HL-60 (cell line): ENCODE measurements around the gene IBSP.

ENCODE experiments used
- DNase-seq, 2 experiments: peaks; one replicate each; pipeline ENCODE4 v3.0.0-alpha.2; 2010 to 2020; ENCODE audit warnings: low read depth in 1 of 2, low spot score in 1 of 2
- H3K27ac ChIP-seq: fragments of 250-450 bp; sonication (Bioruptor Pico); replicated peaks from 2 replicates; pipeline ENCODE4 v1.5.1; 2020; ENCODE audit warnings: mild to moderate bottlenecking, moderate library complexity
- H3K27me3 ChIP-seq: fragments of 250-450 bp; sonication (Bioruptor Pico); 2 replicates; pipeline ENCODE4 v1.5.1; 2021; ENCODE audit warnings: mild to moderate bottlenecking, moderate library complexity; ENCODE audit not compliant: insufficient read depth, poor library complexity, severe bottlenecking
- H3K4me3 ChIP-seq: replicated peaks from 2 replicates; pipeline ENCODE4 v1.5.1; 2011; ENCODE audit warnings: mild to moderate bottlenecking, control low read depth, low read length; ENCODE audit not compliant: insufficient read depth
- GABPA ChIP-seq: IDR thresholded peaks from 2 replicates; pipeline ENCODE4 v1.6.1; 2012; ENCODE audit warnings: low read depth
- POLR2AphosphoS5 ChIP-seq: IDR thresholded peaks from 2 replicates; pipeline ENCODE4 v1.6.1; 2012; ENCODE audit warnings: low read depth
- SPI1 ChIP-seq: IDR thresholded peaks from 2 replicates; pipeline ENCODE4 v1.6.1; 2012; ENCODE audit warnings: low read depth, mild to moderate bottlenecking, borderline replicate concordance
- TF ChIP-seq, protein P1 (sequence below): IDR thresholded peaks from one replicate; pipeline ENCODE4 v1.5.1; 2011; ENCODE audit warnings: low read length, control low read depth, inconsistent platforms; ENCODE audit not compliant: insufficient read depth
- TF ChIP-seq, protein P2 (sequence below): IDR thresholded peaks from 2 replicates; pipeline ENCODE4 v1.6.1; 2012; ENCODE audit warnings: low read depth; ENCODE audit not compliant: insufficient replicate concordance

IBSP gene

DNA sequence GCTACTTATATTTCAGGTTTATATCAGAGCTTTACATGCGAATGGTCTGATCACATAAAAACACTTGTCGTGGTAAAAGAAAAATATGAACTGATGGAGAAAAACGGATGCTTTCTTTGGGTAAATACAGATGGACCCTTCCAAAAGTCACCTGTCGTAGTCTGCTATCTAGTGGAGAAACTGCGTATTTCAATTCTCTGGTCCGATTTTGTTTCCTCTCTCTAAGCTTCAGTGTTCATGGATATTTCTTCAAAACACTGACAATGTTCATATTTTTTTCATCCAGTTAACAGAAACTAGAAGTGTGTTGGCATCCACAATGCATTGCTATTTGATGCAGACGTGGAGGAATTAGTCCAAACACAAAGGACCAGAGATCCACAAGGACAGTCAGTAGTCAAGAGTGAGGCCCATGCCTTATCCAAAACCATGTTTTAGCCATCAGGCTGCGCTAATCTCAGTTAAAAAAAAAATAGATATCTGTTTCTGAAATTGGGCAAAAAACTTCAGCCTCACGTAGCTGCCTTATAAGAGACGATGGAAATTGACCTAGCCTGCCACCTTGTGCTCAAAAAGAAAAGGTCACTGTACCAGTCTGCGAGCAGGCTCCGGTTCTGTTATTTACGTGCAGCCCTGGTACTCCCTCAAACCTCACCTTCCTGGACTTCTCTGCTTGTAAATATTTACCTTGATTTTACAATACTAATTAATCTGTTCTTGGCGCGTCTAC is 49.4 kb downstream of the IBSP start:
- Histone ChIP-seq H3K27ac (no peak overlapping the region), H3K4me3 (no peak overlapping the region), H3K27me3 (no peaks in the 10 kb centered on the region)
- TF ChIP-seq POLR2AphosphoS5 = no peak
- TF ChIP-seq, protein P1, sequence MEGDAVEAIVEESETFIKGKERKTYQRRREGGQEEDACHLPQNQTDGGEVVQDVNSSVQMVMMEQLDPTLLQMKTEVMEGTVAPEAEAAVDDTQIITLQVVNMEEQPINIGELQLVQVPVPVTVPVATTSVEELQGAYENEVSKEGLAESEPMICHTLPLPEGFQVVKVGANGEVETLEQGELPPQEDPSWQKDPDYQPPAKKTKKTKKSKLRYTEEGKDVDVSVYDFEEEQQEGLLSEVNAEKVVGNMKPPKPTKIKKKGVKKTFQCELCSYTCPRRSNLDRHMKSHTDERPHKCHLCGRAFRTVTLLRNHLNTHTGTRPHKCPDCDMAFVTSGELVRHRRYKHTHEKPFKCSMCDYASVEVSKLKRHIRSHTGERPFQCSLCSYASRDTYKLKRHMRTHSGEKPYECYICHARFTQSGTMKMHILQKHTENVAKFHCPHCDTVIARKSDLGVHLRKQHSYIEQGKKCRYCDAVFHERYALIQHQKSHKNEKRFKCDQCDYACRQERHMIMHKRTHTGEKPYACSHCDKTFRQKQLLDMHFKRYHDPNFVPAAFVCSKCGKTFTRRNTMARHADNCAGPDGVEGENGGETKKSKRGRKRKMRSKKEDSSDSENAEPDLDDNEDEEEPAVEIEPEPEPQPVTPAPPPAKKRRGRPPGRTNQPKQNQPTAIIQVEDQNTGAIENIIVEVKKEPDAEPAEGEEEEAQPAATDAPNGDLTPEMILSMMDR = peak; percentile 47
- DNase-seq = peak; percentile 47 to 53

DNA sequence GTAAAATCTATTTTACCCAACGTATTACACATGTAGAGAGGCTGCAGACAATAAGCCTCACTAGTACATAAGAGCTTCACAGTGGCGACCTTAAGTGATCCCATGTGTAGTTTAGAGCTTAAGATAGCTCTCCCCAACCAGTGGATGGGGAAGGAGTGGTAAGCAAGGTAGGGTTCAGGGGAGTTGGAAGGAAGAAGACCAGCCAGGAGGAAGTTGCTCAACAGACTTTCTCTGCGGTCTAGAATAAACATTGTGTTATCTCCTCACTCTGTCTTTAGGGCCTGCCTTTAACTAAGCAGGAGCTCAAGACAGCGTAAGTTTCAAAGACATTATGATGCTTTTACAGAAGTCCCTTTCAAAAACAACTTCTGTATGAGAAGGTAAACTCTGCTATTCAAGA is 50.3 kb downstream of the IBSP start:
- peak; percentile 76 to 81 for DNase-seq
- Histone ChIP-seq H3K27ac (peak overlapping the region; percentile 33), H3K4me3 (no peak overlapping the region), H3K27me3 (no peaks in the 10 kb centered on the region)
- TF ChIP-seq, protein P1 = no peak
- peak; percentile 50; the same call in 1 of the 2 replicates for TF ChIP-seq GABPA
- TF ChIP-seq, protein P2, sequence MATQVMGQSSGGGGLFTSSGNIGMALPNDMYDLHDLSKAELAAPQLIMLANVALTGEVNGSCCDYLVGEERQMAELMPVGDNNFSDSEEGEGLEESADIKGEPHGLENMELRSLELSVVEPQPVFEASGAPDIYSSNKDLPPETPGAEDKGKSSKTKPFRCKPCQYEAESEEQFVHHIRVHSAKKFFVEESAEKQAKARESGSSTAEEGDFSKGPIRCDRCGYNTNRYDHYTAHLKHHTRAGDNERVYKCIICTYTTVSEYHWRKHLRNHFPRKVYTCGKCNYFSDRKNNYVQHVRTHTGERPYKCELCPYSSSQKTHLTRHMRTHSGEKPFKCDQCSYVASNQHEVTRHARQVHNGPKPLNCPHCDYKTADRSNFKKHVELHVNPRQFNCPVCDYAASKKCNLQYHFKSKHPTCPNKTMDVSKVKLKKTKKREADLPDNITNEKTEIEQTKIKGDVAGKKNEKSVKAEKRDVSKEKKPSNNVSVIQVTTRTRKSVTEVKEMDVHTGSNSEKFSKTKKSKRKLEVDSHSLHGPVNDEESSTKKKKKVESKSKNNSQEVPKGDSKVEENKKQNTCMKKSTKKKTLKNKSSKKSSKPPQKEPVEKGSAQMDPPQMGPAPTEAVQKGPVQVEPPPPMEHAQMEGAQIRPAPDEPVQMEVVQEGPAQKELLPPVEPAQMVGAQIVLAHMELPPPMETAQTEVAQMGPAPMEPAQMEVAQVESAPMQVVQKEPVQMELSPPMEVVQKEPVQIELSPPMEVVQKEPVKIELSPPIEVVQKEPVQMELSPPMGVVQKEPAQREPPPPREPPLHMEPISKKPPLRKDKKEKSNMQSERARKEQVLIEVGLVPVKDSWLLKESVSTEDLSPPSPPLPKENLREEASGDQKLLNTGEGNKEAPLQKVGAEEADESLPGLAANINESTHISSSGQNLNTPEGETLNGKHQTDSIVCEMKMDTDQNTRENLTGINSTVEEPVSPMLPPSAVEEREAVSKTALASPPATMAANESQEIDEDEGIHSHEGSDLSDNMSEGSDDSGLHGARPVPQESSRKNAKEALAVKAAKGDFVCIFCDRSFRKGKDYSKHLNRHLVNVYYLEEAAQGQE = no peak
- no peak; the same call in 1 of the 2 replicates for TF ChIP-seq SPI1
- peak; percentile 21; the same call in 1 of the 2 replicates for TF ChIP-seq POLR2AphosphoS5

DNA sequence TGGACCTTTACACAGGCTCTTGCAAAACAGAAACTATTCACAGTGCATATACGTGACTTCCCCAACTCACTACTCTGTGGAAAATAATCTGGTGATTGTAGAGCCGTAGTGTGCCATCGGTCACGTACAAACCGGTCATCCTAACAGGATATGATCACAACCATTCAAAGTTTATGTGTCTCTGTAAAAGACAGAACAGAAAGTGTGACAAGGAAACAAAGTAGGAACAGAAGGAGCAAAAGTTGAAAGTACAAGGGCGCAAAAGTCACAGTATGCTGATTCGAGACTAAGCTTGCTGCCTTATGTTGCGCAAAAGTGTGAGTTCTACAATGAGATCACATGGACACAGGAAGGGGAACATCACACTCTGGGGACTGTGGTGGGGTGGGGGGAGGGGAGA is 52.0 kb downstream of the IBSP start:
- DNase-seq = peak; percentile 61 to 70
- Histone ChIP-seq H3K4me3 (no peak overlapping the region), H3K27me3 (no peaks in the 10 kb centered on the region), H3K27ac (0 out of 2 replicates have a peak overlapping the region, but pooled peaks have one; percentile 28)
- TF ChIP-seq SPI1 = no peak

DNA sequence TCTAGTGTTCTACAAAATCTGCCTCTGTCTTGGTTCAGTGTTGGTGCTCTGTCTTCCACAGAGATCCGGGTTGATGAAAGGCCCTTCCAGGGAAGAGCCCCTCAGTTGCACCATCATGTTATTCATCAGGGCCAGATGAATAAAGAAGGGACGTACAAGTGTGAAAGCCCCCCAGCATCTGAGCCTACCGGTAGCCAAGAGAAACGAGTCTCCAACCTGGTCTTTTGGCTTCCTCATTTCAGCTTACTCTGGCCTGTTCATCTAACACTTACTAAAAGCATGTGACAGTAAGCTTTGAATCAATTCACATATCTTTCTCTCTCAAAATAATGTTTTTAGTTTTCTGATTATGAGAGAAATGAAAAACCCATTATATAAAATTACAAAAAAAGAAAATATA is 52.6 kb downstream of the IBSP start:
- TF ChIP-seq, protein P1 = no peak
- TF ChIP-seq GABPA (no peak), SPI1 (peak; percentile 69)
- Histone ChIP-seq H3K4me3 (no peak overlapping the region), H3K27ac (no peak overlapping the region), H3K27me3 (no peaks in the 10 kb centered on the region)
- DNase-seq = no peak

DNA sequence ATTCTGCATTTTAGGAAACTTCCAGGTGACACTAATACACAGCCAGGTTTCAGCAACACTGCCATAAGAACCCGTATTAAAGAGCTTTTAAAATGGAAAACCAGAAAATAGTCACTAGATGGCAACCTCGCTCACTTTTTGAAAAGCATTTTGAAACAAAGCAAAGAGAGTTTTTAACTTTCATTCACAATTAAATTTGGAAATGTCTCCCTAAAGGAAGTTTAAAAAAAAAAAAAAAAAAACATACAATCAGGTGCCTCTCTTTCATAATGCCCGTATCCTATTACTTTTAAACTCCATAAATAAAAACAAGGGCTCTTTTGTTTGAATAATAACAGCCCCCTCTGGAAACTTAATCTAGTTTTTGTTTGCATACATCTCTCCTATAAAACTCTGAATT is 53.8 kb downstream of the IBSP start:
- peak in 1 of 2 experiments; percentile 14 for DNase-seq
- no peak overlapping the region for H3K4me3 ChIP-seq
- TF ChIP-seq, protein P2 = no peak
- TF ChIP-seq, protein P1 = no peak
- TF ChIP-seq SPI1 = no peak
- TF ChIP-seq GABPA = no peak
- no peak for TF ChIP-seq POLR2AphosphoS5

More for the DNA sequence above, 53.8 kb downstream of the IBSP start:
- H3K27me3 ChIP-seq = no peaks in the 10 kb centered on the region
- no peak overlapping the region for H3K27ac ChIP-seq
